ENCODE data around the gene ZNF74. TPM values are rescaled to one million over a fixed set of nuclear protein-coding genes. Genes with fewer than 3 reads are reported as not detected.

Gene ZNF74
- total RNA-seq, 4 donors from 2014 or later, result 9.6 to 20.0 (median 15.0) TPM

DNA sequence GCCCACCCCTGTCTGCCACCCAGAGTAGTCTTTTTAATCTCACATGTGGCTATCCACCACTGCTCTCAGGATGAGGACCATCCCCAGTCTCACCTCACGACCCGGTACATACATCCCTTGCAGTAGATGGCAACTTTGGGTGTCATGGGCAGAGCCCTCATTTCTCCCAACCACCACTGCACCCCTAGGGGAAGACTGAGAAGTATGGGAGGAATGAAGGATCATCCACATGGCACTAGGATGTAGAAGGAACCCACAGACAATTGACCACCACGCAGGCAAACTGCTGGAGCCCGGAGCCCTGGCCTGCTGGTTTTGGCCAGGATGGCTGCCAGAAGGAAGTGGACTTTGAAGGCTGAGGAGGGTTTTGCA lies 45.6 kb downstream of the ZNF74 start:
- WGBS, result 80% methylated on average over 2 of the region's 4 CpGs
- intact Hi-C loops (cut with DNase I), result loop anchor here (5.0 kb wide), 1 partner anchor 58 kb away; the partner anchor contains the start of gene KLHL22
- Histone ChIP-seq H3K4me3 (no peak overlapping the region), H3K4me1 (peaks cover 31 to 49% (median 42%) of the 10 kb centered on the region in 4 donors), H3K9me3 (no peaks in the 10 kb centered on the region), H3K27me3 (peaks cover 0 to 15% (median 0%) of the 10 kb centered on the region in 4 donors), H3K36me3 (peaks cover 9 to 35% (median 29%) of the 10 kb centered on the region in 4 donors), H3K27ac (replicated peaks in 1 of 4) (peak overlapping the region in 1 of 4 donors; percentile 73)
- no peak for TF ChIP-seq EP300 (IDR thresholded peaks at IDR 0.05)
- TF ChIP-seq, protein P1, sequence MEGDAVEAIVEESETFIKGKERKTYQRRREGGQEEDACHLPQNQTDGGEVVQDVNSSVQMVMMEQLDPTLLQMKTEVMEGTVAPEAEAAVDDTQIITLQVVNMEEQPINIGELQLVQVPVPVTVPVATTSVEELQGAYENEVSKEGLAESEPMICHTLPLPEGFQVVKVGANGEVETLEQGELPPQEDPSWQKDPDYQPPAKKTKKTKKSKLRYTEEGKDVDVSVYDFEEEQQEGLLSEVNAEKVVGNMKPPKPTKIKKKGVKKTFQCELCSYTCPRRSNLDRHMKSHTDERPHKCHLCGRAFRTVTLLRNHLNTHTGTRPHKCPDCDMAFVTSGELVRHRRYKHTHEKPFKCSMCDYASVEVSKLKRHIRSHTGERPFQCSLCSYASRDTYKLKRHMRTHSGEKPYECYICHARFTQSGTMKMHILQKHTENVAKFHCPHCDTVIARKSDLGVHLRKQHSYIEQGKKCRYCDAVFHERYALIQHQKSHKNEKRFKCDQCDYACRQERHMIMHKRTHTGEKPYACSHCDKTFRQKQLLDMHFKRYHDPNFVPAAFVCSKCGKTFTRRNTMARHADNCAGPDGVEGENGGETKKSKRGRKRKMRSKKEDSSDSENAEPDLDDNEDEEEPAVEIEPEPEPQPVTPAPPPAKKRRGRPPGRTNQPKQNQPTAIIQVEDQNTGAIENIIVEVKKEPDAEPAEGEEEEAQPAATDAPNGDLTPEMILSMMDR (IDR thresholded peaks at IDR 0.05), result no peak
- no peak for TF ChIP-seq POLR2A (IDR thresholded peaks at IDR 0.05; ENCODE audit: low read depth)
- no peak for TF ChIP-seq POLR2AphosphoS5 (IDR thresholded peaks at IDR 0.05)
- DNase-seq (ENCODE audit: extremely low spot score), result no peak

DNA sequence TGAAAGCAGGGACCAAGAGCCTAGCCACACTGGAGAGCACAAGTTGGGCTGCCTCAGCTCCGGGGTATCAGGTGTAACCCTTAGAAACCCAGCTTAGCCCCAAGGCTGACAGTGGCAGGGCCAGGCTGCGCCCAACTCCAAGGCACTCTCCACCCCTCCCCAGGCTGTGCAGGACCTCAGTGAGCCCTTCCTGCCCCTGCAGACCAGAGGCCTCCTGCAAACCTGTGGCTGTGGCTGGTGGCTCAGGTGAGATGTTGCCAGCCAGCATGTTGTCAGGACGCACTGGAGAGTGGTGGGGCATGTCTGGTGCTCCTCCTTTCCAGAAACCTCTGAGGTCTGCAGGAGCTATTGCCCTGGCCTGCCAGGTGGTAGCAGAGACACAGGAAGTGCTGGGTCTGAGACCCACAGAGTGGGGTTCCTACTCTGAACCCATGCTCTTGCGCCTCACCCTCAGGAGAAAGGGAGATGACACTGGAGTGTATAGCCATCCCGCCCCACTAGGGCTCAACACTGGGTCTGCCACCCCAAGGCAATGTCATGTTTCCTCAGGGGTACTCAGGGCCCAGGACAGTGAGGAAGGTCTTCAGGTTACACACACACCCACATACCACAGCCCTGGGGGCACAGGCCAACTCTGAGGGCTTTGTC lies 46.1 kb downstream of the ZNF74 start:
- Histone ChIP-seq H3K27me3 (peaks cover 0 to 15% (median 0%) of the 10 kb centered on the region in 4 donors), H3K27ac (replicated peaks in 1 of 4) (peak overlapping the region in 1 of 4 donors; percentile 73), H3K4me3 (no peak overlapping the region), H3K4me1 (peaks cover 30 to 46% (median 41%) of the 10 kb centered on the region in 4 donors), H3K36me3 (peaks cover 14 to 40% (median 33%) of the 10 kb centered on the region in 4 donors), H3K9me3 (no peaks in the 10 kb centered on the region)
- WGBS, result no CpG with 5 or more reads among the region's 5 CpGs
- intact Hi-C loops (cut with DNase I), result loop anchor here (5.0 kb wide), 1 partner anchor 57 kb away; the partner anchor contains the start of gene KLHL22
- TF ChIP-seq EP300 (IDR thresholded peaks at IDR 0.05), result no peak
- TF ChIP-seq POLR2AphosphoS5 (IDR thresholded peaks at IDR 0.05), result no peak
- no peak for TF ChIP-seq POLR2A (IDR thresholded peaks at IDR 0.05; ENCODE audit: low read depth)
- TF ChIP-seq, protein P1 (IDR thresholded peaks at IDR 0.05), result no peak
- no peak for DNase-seq (ENCODE audit: extremely low spot score)

- 66% methylated on average over 13 of the region's 13 CpGs for WGBS
- Histone ChIP-seq H3K4me1 (peaks cover 21 to 38% (median 33%) of the 10 kb centered on the region in 4 donors), H3K27me3 (peaks cover 0 to 14% (median 0%) of the 10 kb centered on the region in 4 donors), H3K9me3 (no peaks in the 10 kb centered on the region), H3K4me3 (no peak overlapping the region), H3K27ac (replicated peaks in 1 of 4) (peak overlapping the region in 1 of 4 donors; percentile 18), H3K36me3 (peaks cover 23 to 49% (median 41%) of the 10 kb centered on the region in 4 donors)
- intact Hi-C loops (cut with DNase I), result no loop called here
- TF ChIP-seq POLR2A (IDR thresholded peaks at IDR 0.05; ENCODE audit: low read depth) (no peak), POLR2AphosphoS5 (IDR thresholded peaks at IDR 0.05) (no peak)
- TF ChIP-seq, protein P1 (IDR thresholded peaks at IDR 0.05), result no peak
- no peak for DNase-seq (ENCODE audit: extremely low spot score)
Measured at GRCh38 chr22:20440637-20441591, 47.0 kb downstream of the ZNF74 start.

DNA sequence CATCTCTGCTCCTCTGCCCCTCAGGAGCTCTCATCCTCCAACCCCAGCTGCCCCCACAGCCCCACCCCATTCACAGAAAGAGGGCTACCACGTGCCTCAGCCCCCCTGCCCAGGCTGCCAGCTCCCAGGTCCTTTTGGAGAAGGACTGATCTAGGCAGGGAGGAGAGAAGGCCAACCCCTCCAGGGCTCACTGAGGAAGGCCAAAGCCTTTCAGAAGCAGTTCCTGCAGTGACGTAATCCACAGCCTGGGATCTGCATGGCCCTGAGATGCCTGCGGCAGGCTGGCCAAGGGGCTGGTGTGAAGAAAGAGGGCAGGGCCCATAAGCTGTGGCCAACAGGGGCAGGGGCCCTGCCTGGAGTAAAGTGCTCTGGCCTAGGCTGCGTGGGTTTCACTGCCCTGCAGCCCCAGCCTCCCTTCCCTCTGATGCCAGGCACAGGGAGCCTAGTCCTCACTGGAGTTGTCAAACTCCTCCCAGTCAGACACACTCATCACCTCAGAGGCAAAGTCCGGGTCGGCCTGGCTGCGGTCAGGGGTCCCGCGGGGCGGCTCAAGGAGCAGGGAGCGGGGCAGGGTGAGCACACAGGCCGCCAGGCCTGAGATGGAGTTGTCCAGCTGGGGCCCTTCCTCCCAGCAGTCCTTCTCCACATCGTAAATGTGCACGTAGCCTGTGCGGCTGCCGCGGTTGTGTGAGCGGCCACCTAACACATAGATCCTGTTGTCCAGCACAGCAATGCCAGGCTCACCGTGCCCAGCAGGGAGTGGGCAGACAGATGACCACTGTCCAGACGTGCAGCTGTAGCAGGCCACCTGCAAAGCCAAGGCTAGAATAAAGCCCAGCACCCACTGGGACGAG lies 47.9 kb downstream of the ZNF74 start:
- Histone ChIP-seq H3K36me3 (peaks cover 28 to 55% (median 47%) of the 10 kb centered on the region in 4 donors), H3K4me1 (peaks cover 12 to 28% (median 24%) of the 10 kb centered on the region in 4 donors), H3K27me3 (peaks cover 0 to 4% (median 0%) of the 10 kb centered on the region in 4 donors), H3K4me3 (no peak overlapping the region), H3K9me3 (no peaks in the 10 kb centered on the region), H3K27ac (replicated peaks in 1 of 4) (peak overlapping the region in 2 of 4 donors; percentile 1 to 18)
- intact Hi-C loops (cut with DNase I), result no loop called here
- DNase-seq (ENCODE audit: extremely low spot score), result no peak
- TF ChIP-seq POLR2A (IDR thresholded peaks at IDR 0.05; ENCODE audit: low read depth), result no peak
- TF ChIP-seq EP300 (IDR thresholded peaks at IDR 0.05), result no peak
- TF ChIP-seq POLR2AphosphoS5 (IDR thresholded peaks at IDR 0.05), result no peak
- TF ChIP-seq, protein P1 (IDR thresholded peaks at IDR 0.05), result no peak
- WGBS, result 78% methylated on average over 11 of the region's 21 CpGs
